ENCODE results near the gene SLC38A11.
"Not testable (repeated sequence)": the region's sequence is repeated elsewhere in the genome, so short reads cannot be mapped to it uniquely, and the experiment has no call there.

The SLC38A11 gene, protein sequence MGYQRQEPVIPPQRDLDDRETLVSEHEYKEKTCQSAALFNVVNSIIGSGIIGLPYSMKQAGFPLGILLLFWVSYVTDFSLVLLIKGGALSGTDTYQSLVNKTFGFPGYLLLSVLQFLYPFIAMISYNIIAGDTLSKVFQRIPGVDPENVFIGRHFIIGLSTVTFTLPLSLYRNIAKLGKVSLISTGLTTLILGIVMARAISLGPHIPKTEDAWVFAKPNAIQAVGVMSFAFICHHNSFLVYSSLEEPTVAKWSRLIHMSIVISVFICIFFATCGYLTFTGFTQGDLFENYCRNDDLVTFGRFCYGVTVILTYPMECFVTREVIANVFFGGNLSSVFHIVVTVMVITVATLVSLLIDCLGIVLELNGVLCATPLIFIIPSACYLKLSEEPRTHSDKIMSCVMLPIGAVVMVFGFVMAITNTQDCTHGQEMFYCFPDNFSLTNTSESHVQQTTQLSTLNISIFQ

DNA sequence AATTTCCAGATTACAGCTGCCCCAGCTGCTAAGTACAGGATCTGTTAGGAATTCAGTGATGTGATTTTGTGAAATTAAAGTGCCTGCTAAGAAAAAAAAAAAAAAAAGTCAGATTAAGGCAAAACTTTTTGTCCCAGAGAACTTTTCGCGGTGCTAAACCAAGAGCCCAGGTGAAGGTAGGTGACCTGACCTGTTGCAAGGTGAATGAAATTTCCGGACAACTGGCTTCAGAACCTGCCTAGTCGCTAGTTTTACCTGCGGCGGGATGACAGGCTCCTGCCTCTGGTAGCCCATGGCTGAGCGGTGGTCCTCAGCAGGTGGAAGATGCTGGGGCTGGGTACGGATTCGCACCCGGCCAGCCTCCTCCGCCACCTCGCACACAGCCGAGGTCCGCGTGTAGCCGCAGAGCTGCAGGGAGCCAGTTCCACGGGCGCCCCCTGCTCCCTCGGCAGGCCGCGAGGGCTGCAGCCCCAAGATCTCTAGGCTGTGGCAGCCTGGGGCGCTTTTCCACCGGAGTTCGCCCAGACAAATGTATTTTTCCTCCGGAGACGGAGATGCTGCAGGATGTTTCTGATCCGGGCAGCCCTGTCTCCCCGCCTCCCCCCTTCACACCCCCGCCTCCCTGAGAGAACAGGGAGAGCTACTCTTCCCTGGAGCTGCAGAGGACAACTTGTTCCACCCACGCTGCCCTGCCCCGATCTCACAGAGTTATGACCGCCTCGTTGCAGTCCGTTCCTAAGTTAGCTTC lies at the start of gene SLC38A11:
TSS of gene SLC38A11 (minus strand) at position 572 of the 748 bp plus-strand sequence. CDS start at position 294, 278 bp downstream.
- Mint-ChIP-seq H3K27me3 (peaks cover 6% of the 10 kb centered on the region), H3K36me3 (peaks cover 4% of the 10 kb centered on the region), H3K27ac (no peak within 1 kb of the TSS), H3K4me1 (peaks cover 7% of the 10 kb centered on the region), H3K9me3 (peaks cover 2% of the 10 kb centered on the region), H3K4me3 (peak within 1 kb of the TSS; percentile 74)
- ATAC-seq (ENCODE audit: low read depth) (peak; percentile 77), DNase-seq (ENCODE audit: low spot score in 2 of 2) (peak; percentile 11 to 12)

GRCh38 chr2:165003443-165004130 lies 48.3 kb upstream of the SLC38A11 start:
- H3K9me3 Mint-ChIP-seq: no peaks in the 10 kb centered on the region
- no peak for ATAC-seq (ENCODE audit: low read depth)

GRCh38 chr2:165002638-165003037 lies 47.3 kb upstream of the SLC38A11 start:
- Mint-ChIP-seq H3K27me3 (peaks cover 7% of the 10 kb centered on the region), H3K27ac (no peak overlapping the region), H3K36me3 (no peaks in the 10 kb centered on the region), H3K4me3 (no peak overlapping the region), H3K4me1 (peaks cover 4% of the 10 kb centered on the region), H3K9me3 (no peaks in the 10 kb centered on the region)
- DNase-seq (ENCODE audit: low spot score in 2 of 2): no peak
- no peak for ATAC-seq (ENCODE audit: low read depth)

More at GRCh38 chr2:165003443-165004130, 48.3 kb upstream of the SLC38A11 start:
- H3K36me3 Mint-ChIP-seq: no peaks in the 10 kb centered on the region
- H3K27me3 Mint-ChIP-seq: peaks cover 8% of the 10 kb centered on the region
- H3K4me3 Mint-ChIP-seq: no peak overlapping the region
- no peak overlapping the region for H3K27ac Mint-ChIP-seq
- no peak for DNase-seq (ENCODE audit: low spot score in 2 of 2)
- H3K4me1 Mint-ChIP-seq: peaks cover 5% of the 10 kb centered on the region

DNA sequence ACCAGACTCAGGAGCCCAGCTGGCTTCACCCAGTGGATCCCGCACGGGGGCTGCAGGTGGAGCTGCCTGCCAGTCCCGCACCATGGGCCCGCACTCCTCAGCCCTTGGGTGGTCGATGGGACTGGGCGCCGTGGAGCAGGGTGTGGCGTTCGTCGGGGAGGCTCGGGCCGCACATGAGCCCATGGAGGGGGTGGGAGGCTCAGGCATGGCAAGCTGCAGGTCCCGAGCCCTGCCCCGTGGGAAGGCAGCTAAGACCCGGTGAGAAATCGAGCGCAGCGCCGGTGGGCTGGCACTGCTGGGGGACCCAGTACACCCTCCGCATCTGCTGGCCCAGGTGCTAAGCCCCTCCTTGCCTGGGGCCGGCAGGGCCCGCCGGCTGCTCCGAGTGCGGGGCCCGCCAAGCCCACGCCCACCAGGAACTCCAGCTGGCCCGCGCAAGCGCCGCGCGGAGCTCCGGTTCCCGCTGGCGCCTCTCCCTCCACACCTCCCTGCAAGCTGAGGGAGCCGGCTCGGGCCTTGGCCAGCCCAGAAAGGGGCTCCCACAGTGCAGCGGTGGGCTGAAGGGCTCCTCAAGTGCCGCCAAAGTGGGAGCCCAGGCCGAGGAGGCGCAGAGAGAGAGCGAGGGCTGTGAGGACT lies 39.5 kb upstream of the SLC38A11 start:
- H3K27ac Mint-ChIP-seq; H3K4me3 Mint-ChIP-seq; H3K9me3 Mint-ChIP-seq; ATAC-seq (ENCODE audit: low read depth); H3K27me3 Mint-ChIP-seq; H3K36me3 Mint-ChIP-seq; DNase-seq (ENCODE audit: low spot score in 2 of 2): not testable (repeated sequence)
- H3K4me1 Mint-ChIP-seq: peaks cover 28% of the 10 kb centered on the region

DNA sequence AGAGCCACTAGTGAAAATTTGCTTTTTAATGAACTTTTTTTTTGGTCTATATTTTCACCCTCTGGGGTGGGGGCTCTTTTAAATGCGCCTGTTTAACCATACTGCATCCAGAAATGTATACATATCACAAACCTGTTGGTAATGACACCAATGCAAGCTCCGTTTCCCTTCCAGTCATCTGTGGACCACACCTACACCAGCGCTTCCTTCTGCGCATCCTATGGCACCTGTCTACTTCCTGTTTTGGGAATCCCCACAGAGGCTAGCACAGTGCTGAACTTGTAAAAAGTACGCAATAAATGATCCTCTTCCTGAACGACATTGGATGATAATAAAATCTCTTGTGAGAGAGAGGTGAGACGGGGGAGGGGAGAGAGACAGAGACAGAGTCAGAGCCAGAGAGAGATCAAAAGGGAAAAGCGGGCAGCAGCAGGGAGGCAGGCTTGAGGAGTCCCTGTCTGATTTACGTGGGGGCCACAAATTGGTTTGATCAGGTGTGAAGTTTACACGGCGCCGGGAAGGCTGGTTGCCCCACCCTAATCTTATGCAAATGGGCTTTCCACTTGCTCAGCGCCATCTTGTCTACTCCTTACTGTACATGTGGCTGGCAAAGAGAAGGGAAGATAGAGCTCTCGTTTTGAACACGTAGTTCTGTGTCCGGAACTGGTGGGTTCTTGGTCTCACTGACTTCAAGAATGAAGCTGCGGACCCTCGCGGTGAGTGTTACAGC lies 38.1 kb upstream of the SLC38A11 start:
- peak overlapping the region; percentile 15 for H3K4me3 Mint-ChIP-seq
- DNase-seq (ENCODE audit: low spot score in 2 of 2): no peak
- peaks cover 33% of the 10 kb centered on the region for H3K4me1 Mint-ChIP-seq
- peaks cover 2% of the 10 kb centered on the region for H3K9me3 Mint-ChIP-seq
- no peaks in the 10 kb centered on the region for H3K27me3 Mint-ChIP-seq
- H3K27ac Mint-ChIP-seq: peak overlapping the region; percentile 74
- peak; percentile 46 for ATAC-seq (ENCODE audit: low read depth)
- H3K36me3 Mint-ChIP-seq: peaks cover 1% of the 10 kb centered on the region

- Mint-ChIP-seq H3K4me1 (peaks cover 34% of the 10 kb centered on the region), H3K4me3 (peak overlapping the region; percentile 8), H3K9me3 (peaks cover 2% of the 10 kb centered on the region), H3K27ac (peak overlapping the region; percentile 70), H3K27me3 (no peaks in the 10 kb centered on the region), H3K36me3 (peaks cover 1% of the 10 kb centered on the region)
- ATAC-seq (ENCODE audit: low read depth) (peak; percentile 68), DNase-seq (ENCODE audit: low spot score in 2 of 2) (peak; percentile 42 to 53)
Measured at GRCh38 chr2:164992818-164993217, 37.5 kb upstream of the SLC38A11 start.

DNA sequence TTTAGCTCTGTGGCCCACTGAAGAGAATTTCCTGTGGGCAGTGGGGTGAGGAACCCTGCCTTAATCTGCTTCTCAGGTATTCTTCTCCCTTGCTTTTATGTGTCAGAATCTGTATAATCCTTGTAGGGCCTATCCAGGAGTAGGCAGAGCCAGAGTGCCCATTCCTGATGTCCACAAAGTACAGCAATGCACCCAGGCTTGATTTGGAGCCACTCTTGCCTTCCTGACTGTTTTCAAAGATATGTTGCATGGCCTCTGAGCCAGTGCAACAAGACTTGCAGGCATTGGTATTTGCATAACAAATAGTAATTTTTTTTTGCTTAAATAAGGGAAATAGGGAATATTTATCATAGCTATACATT lies 36.7 kb upstream of the SLC38A11 start:
- peak overlapping the region; percentile 70 for H3K27ac Mint-ChIP-seq
- H3K36me3 Mint-ChIP-seq; ATAC-seq (ENCODE audit: low read depth); H3K27me3 Mint-ChIP-seq; DNase-seq (ENCODE audit: low spot score in 2 of 2); H3K9me3 Mint-ChIP-seq: not testable (repeated sequence)
- H3K4me1 Mint-ChIP-seq: peaks cover 35% of the 10 kb centered on the region
- peak overlapping the region; percentile 17 for H3K4me3 Mint-ChIP-seq

- peak overlapping the region; percentile 70 for H3K27ac Mint-ChIP-seq
Measured at GRCh38 chr2:164991361-164992092, 36.2 kb upstream of the SLC38A11 start.

DNA sequence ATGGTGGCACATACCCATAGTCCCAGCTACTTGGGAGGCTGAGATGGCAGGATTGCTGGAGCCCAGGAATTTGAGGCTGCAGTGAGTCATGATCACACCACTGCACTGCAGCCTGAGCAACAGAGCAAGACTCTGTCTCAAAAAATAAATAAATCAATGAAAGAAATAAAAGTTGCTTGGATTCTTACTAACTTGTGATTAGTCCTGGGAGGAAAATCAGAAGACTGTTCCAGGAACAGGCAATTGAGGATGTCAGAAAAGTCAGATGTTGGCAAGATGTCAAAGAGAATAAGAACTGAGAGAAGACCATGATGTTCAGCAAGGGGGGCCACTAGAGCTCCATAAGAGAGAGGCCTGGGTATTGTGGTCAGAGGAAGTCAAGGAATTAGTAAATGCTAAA lies 35.6 kb upstream of the SLC38A11 start:
- not testable (repeated sequence) for ATAC-seq (ENCODE audit: low read depth); H3K36me3 Mint-ChIP-seq; H3K27me3 Mint-ChIP-seq; DNase-seq (ENCODE audit: low spot score in 2 of 2); H3K9me3 Mint-ChIP-seq
- H3K4me1 Mint-ChIP-seq: peaks cover 43% of the 10 kb centered on the region
- peak overlapping the region; percentile 70 for H3K27ac Mint-ChIP-seq
- peak overlapping the region; percentile 3 for H3K4me3 Mint-ChIP-seq

More at GRCh38 chr2:164991361-164992092, 36.2 kb upstream of the SLC38A11 start:
- H3K9me3 Mint-ChIP-seq; H3K36me3 Mint-ChIP-seq; H3K27me3 Mint-ChIP-seq; DNase-seq (ENCODE audit: low spot score in 2 of 2): not testable (repeated sequence)
- peak overlapping the region; percentile 3 for H3K4me3 Mint-ChIP-seq
- H3K4me1 Mint-ChIP-seq: peaks cover 38% of the 10 kb centered on the region
- peak; percentile 78 for ATAC-seq (ENCODE audit: low read depth)

DNA sequence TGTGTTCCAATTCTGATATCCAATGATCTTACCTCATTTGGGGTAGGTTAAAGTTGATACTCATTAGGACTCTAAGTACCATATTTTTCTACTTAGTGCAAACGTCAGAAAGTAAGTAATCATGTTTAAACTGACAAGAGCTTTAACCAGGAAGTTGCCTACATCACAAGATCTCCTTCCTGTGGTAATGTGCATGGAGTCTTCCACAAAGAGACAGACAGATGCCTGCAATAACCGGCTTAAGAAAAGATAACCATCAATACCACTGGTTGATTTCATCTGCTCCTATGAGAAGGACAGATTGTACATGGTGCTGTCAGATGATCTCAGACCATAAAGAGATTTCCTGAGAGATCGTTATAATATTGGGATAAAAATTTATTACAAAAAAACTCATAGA lies 33.5 kb upstream of the SLC38A11 start:
- H3K4me1 Mint-ChIP-seq: peaks cover 41% of the 10 kb centered on the region
- H3K27ac Mint-ChIP-seq; H3K4me3 Mint-ChIP-seq; H3K27me3 Mint-ChIP-seq; DNase-seq (ENCODE audit: low spot score in 2 of 2); H3K36me3 Mint-ChIP-seq; H3K9me3 Mint-ChIP-seq; ATAC-seq (ENCODE audit: low read depth): not testable (repeated sequence)

DNA sequence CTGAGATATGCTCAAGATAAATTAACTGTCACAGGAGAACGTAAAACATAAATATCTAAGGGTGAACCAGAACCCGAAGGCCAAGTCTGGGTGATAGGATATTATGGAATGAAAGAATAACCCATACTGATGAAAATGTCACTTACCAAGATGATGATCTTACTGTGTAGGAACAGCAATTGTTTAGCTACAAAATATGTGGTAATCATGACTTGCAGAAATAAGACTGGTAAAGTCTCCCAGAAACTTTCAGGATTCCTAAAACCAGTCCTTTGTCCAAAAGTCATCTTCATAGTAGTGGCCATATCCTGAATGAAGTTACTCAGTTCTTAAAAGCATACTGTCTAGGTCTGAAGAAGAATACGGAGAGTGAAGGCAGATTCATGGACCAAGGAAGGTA lies 30.7 kb upstream of the SLC38A11 start:
- DNase-seq (ENCODE audit: low spot score in 2 of 2); H3K27ac Mint-ChIP-seq; H3K27me3 Mint-ChIP-seq; ATAC-seq (ENCODE audit: low read depth); H3K36me3 Mint-ChIP-seq; H3K4me3 Mint-ChIP-seq; H3K9me3 Mint-ChIP-seq: not testable (repeated sequence)
- H3K4me1 Mint-ChIP-seq: peaks cover 24% of the 10 kb centered on the region

GRCh38 chr2:164984428-164984827 lies 29.1 kb upstream of the SLC38A11 start:
- DNase-seq (ENCODE audit: low spot score in 2 of 2) (no peak), ATAC-seq (ENCODE audit: low read depth) (no peak)
- H3K36me3 Mint-ChIP-seq: no peaks in the 10 kb centered on the region
- no peak overlapping the region for H3K27ac Mint-ChIP-seq
- H3K9me3 Mint-ChIP-seq: no peaks in the 10 kb centered on the region
- H3K27me3 Mint-ChIP-seq: no peaks in the 10 kb centered on the region
- peaks cover 23% of the 10 kb centered on the region for H3K4me1 Mint-ChIP-seq
- H3K4me3 Mint-ChIP-seq: no peak overlapping the region
